Panc1 (cell line): ENCODE results near the gene CISTR. TPM values are rescaled to one million over a fixed set of nuclear protein-coding genes. Genes with fewer than 3 reads are reported as not detected.

Experiments
- ATAC-seq: fragments of 200-7000 bp; cut with Tn5 transposase; 2 replicates; pipeline ENCODE4 v1.9.1; 2020; ENCODE audit warnings: mild to moderate bottlenecking, moderate library complexity
- BruUV-seq: library from RNA; stranded (reverse); fragments of 400-500 nt; replicated peaks from 2 replicates; lab custom pipeline; 2021; lab: Mats Ljungman, UMichigan
- CTCF ChIA-PET: fragments of 300-600 bp; sonication (Branson Sonifier 250); formaldehyde crosslinking; loops from one replicate; lab custom pipeline; 2022; ENCODE audit warnings: antibody characterized with exemption; lab: Charles Lee
- POLR2A ChIA-PET: fragments of 300-600 bp; sonication (Branson Sonifier 250); formaldehyde crosslinking; loops from one replicate; lab custom pipeline; 2022; ENCODE audit warnings: antibody characterized with exemption; lab: Charles Lee
- DNase-seq: peaks from one replicate; pipeline ENCODE4 v3.0.0-alpha.2; 2010; ENCODE audit warnings: low read depth, low spot score
- H3K27ac ChIP-seq: 2 replicates; pipeline ENCODE4 v1.5.1; 2011; ENCODE audit warnings: mild to moderate bottlenecking, low read length, inconsistent platforms
- H3K27me3 ChIP-seq: fragments of 200-500 bp; sonication (Bioruptor generic); 2 replicates; pipeline ENCODE4 v1.6.0; 2014; ENCODE audit warnings: low read length, inconsistent platforms; ENCODE audit not compliant: control insufficient read depth, insufficient read depth
- H3K36me3 ChIP-seq: fragments of 200-500 bp; sonication (Bioruptor generic); 2 replicates; pipeline ENCODE4 v1.5.1; 2014; ENCODE audit warnings: inconsistent platforms, mild to moderate bottlenecking, low read length, moderate library complexity; ENCODE audit not compliant: control insufficient read depth, insufficient read depth
- H3K4me1 ChIP-seq: 2 replicates; pipeline ENCODE4 v1.5.1; 2011; ENCODE audit warnings: inconsistent platforms, mild to moderate bottlenecking, low read length, moderate library complexity; ENCODE audit not compliant: control insufficient read depth, insufficient read depth
- H3K4me3 ChIP-seq, 2 experiments: 2 replicates each; pipeline ENCODE4 v1.5.1; 2011 to 2012; ENCODE audit warnings: low read depth in 2 of 2, low read length in 2 of 2, mild to moderate bottlenecking in 2 of 2, inconsistent platforms in 1 of 2, moderate library complexity in 1 of 2
- H3K9me3 ChIP-seq: fragments of 200-500 bp; sonication (Bioruptor generic); 2 replicates; pipeline ENCODE4 v1.5.1; 2014; ENCODE audit warnings: low read depth, mild to moderate bottlenecking, inconsistent platforms, low read length, moderate library complexity; ENCODE audit not compliant: control insufficient read depth, insufficient read depth
- POLR2AphosphoS5 ChIP-seq: IDR thresholded peaks from 2 replicates; pipeline ENCODE4 v1.6.1; 2012; ENCODE audit warnings: mild to moderate bottlenecking, low read depth, low read length, moderate library complexity
- SIN3A ChIP-seq: IDR thresholded peaks from 2 replicates; pipeline ENCODE4 v1.6.1; 2012; ENCODE audit warnings: low read depth, mild to moderate bottlenecking, low read length, moderate library complexity, borderline replicate concordance; ENCODE audit not compliant: insufficient read depth
- TCF7L2 ChIP-seq: IDR thresholded peaks from 2 replicates; pipeline ENCODE4 v1.6.1; 2011; ENCODE audit warnings: mild to moderate bottlenecking, low read depth, low read length, inconsistent platforms
- in situ Hi-C: cut with HindIII; loops from 2 replicates; pipeline ENCODE4 v1.10.0; 2016; ENCODE audit warnings: low sequenced_read_pairs, low pct_unique_long_range_greater_than_20kb
- intact Hi-C: fragments of 100-400 bp; cut with micrococcal nuclease; formaldehyde crosslinking; loops from one replicate; pipeline ENCODE4 v1.10.0; 2022; ENCODE audit not compliant: unreplicated experiment
- total RNA-seq: library from RNA; stranded (reverse); gene quantifications from one replicate; pipeline ENCODE4 v1.2.1, GENCODE V29; 2021; ENCODE audit not compliant: unreplicated experiment
- TF ChIP-seq, protein P1 (sequence below), 2 experiments: IDR thresholded peaks; 2 replicates each; pipeline ENCODE4 v1.6.1; 2011 to 2012; ENCODE audit warnings: low read depth in 2 of 2, control low read depth in 1 of 2, low read length in 1 of 2, mild to moderate bottlenecking in 1 of 2, moderate library complexity in 1 of 2; ENCODE audit not compliant: insufficient read depth in 1 of 2
- TF ChIP-seq, protein P2 (sequence below): fragments of 450-650 bp; IDR thresholded peaks from 2 replicates; pipeline ENCODE4 v1.5.1; 2017; ENCODE audit warnings: mild to moderate bottlenecking

Gene CISTR
- total RNA-seq, 1 experiment from 2014 or later = not detected

GRCh38 chr12:53737093-53737808 is 14.5 kb downstream of the CISTR start:
- no TSS peak for BruUV-seq
- H3K4me3 ChIP-seq = no peak overlapping the region
- H3K27me3 ChIP-seq = no peaks in the 10 kb centered on the region
- DNase-seq = no peak
- no peak for ATAC-seq
- no peak for TF ChIP-seq POLR2AphosphoS5
- no peak for TF ChIP-seq SIN3A
- TF ChIP-seq, protein P1, sequence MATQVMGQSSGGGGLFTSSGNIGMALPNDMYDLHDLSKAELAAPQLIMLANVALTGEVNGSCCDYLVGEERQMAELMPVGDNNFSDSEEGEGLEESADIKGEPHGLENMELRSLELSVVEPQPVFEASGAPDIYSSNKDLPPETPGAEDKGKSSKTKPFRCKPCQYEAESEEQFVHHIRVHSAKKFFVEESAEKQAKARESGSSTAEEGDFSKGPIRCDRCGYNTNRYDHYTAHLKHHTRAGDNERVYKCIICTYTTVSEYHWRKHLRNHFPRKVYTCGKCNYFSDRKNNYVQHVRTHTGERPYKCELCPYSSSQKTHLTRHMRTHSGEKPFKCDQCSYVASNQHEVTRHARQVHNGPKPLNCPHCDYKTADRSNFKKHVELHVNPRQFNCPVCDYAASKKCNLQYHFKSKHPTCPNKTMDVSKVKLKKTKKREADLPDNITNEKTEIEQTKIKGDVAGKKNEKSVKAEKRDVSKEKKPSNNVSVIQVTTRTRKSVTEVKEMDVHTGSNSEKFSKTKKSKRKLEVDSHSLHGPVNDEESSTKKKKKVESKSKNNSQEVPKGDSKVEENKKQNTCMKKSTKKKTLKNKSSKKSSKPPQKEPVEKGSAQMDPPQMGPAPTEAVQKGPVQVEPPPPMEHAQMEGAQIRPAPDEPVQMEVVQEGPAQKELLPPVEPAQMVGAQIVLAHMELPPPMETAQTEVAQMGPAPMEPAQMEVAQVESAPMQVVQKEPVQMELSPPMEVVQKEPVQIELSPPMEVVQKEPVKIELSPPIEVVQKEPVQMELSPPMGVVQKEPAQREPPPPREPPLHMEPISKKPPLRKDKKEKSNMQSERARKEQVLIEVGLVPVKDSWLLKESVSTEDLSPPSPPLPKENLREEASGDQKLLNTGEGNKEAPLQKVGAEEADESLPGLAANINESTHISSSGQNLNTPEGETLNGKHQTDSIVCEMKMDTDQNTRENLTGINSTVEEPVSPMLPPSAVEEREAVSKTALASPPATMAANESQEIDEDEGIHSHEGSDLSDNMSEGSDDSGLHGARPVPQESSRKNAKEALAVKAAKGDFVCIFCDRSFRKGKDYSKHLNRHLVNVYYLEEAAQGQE (IDR thresholded peaks at IDR 0.05; ENCODE audit: insufficient read depth in 1 of 2, low read depth in 2 of 2, low read length in 1 of 2) = no peak
- TF ChIP-seq, protein P2, sequence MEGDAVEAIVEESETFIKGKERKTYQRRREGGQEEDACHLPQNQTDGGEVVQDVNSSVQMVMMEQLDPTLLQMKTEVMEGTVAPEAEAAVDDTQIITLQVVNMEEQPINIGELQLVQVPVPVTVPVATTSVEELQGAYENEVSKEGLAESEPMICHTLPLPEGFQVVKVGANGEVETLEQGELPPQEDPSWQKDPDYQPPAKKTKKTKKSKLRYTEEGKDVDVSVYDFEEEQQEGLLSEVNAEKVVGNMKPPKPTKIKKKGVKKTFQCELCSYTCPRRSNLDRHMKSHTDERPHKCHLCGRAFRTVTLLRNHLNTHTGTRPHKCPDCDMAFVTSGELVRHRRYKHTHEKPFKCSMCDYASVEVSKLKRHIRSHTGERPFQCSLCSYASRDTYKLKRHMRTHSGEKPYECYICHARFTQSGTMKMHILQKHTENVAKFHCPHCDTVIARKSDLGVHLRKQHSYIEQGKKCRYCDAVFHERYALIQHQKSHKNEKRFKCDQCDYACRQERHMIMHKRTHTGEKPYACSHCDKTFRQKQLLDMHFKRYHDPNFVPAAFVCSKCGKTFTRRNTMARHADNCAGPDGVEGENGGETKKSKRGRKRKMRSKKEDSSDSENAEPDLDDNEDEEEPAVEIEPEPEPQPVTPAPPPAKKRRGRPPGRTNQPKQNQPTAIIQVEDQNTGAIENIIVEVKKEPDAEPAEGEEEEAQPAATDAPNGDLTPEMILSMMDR = no peak
- TF ChIP-seq TCF7L2 = no peak
- no peak overlapping the region for H3K27ac ChIP-seq
- POLR2A ChIA-PET = no interaction called here
- peaks cover 2% of the 10 kb centered on the region; the same call in 1 of the 2 replicates for H3K4me1 ChIP-seq
- no peaks in the 10 kb centered on the region for H3K36me3 ChIP-seq
- CTCF ChIA-PET = interaction anchor here (0.8 kb wide), 1 partner anchor 20 kb away, joined by 4 read pairs; no protein-coding TSS in a partner anchor
- intact Hi-C loops (no loop called here), in situ Hi-C loops (no loop called here)
- H3K9me3 ChIP-seq = no peaks in the 10 kb centered on the region

DNA sequence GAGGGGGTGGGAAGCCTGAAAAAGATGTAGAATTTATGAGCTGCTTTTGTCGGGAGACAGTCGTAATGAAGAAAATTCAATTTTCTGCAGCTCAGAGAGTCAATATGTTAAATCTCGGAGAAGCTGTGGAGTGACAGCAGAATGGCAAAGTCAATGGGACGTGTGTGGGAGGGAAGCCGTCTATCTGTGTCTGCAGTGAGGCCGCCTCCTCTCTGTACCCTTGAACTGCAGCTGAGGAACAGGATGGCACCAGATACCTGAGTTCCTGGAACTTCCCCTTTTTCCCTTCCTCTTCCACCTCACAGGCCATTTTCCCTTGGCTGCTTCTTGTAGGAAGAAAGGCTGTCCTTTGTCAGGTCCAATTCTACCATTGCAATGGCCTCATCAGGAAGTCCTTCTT is 15.2 kb downstream of the CISTR start:
- no peaks in the 10 kb centered on the region for H3K36me3 ChIP-seq
- intact Hi-C loops = no loop called here
- H3K27ac ChIP-seq = no peak overlapping the region
- peaks cover 2% of the 10 kb centered on the region; the same call in 1 of the 2 replicates for H3K4me1 ChIP-seq
- CTCF ChIA-PET = no interaction called here
- ATAC-seq = no peak
- BruUV-seq = no TSS peak
- H3K9me3 ChIP-seq = no peaks in the 10 kb centered on the region
- in situ Hi-C loops = no loop called here
- POLR2A ChIA-PET = interaction anchor here (0.6 kb wide), 1 partner anchor 28 kb away, joined by 3 read pairs; no protein-coding TSS in a partner anchor
- no peak overlapping the region for H3K4me3 ChIP-seq
- TF ChIP-seq POLR2AphosphoS5 = no peak
- TF ChIP-seq, protein P1 (IDR thresholded peaks at IDR 0.05; ENCODE audit: insufficient read depth in 1 of 2, low read depth in 2 of 2, low read length in 1 of 2) = no peak
- no peaks in the 10 kb centered on the region for H3K27me3 ChIP-seq
- DNase-seq = no peak
